Endothelial cell of umbilical vein (primary cell): ENCODE results near the gene ASCL4. TPM values are rescaled to one million over a fixed set of nuclear protein-coding genes. Genes with fewer than 3 reads are reported as not detected.

Experiments used
- BruUV-seq: library from RNA; stranded (reverse); fragments of 400-500 nt; replicated peaks from 2 replicates; lab custom pipeline; 2021; lab: Mats Ljungman, UMichigan
- CTCF ChIA-PET: fragments of 300-600, 350-600 bp; sonication (Branson Sonifier 250); formaldehyde crosslinking; loops from one replicate; lab custom pipeline; 2021; ENCODE audit warnings: antibody characterized with exemption, inconsistent platforms; lab: Charles Lee
- POLR2A ChIA-PET: fragments of 300-600, 350-600 bp; sonication (Branson Sonifier 250); formaldehyde crosslinking; loops from one replicate; lab custom pipeline; 2021; ENCODE audit warnings: antibody characterized with exemption, inconsistent platforms; lab: Charles Lee
- DNase-seq: peaks from one replicate; pipeline ENCODE4 v3.0.0-alpha.2; 2011; ENCODE audit warnings: low read depth, low spot score
- FAIRE-seq: peaks from 2 replicates; lab custom pipeline; 2011; peaks lifted over from hg19 to GRCh38; lab: Jason Lieb, UNC
- H2AFZ ChIP-seq: 2 replicates; pipeline ENCODE4 v1.6.0; 2012; ENCODE audit warnings: low read depth, low read length, control low read depth, inconsistent platforms
- H3K27ac ChIP-seq: 2 replicates; pipeline ENCODE4 v1.5.1; 2011; ENCODE audit warnings: low read depth, mild to moderate bottlenecking, control low read depth, low read length, moderate library complexity; ENCODE audit not compliant: insufficient read depth
- H3K27me3 ChIP-seq, 2 experiments: 2 replicates each; pipeline versions ENCODE4 v1.6.0 to v1.6.1; 2011; ENCODE audit warnings: low read length in 2 of 2, mixed read lengths in 1 of 2; ENCODE audit not compliant: control insufficient read depth in 2 of 2, insufficient read depth in 2 of 2
- H3K36me3 ChIP-seq, 2 experiments: 2 replicates in 1 of 2; 3 replicates in 1 of 2; pipeline ENCODE4 v1.5.1; 2011; ENCODE audit warnings: low read length in 2 of 2, mild to moderate bottlenecking in 1 of 2, moderate library complexity in 1 of 2; ENCODE audit not compliant: control insufficient read depth in 2 of 2, insufficient read depth in 2 of 2; ENCODE audit errors: extremely low read depth in 1 of 2
- H3K4me1 ChIP-seq: 3 replicates; pipeline ENCODE4 v1.5.1; 2011; ENCODE audit warnings: mild to moderate bottlenecking, low read length; ENCODE audit not compliant: control insufficient read depth, insufficient read depth; ENCODE audit errors: extremely low read depth
- H3K4me2 ChIP-seq: 2 replicates; pipeline ENCODE4 v1.6.1; 2011; ENCODE audit warnings: low read length, control low read depth, mixed read lengths; ENCODE audit not compliant: insufficient read depth
- H3K4me3 ChIP-seq, 3 experiments: fragments of 200-600 bp in 1 of 3; sonication (generic), shearing (Covaris generic) in 1 of 3; replicated peaks in 1 of 3; 2 replicates each; pipeline ENCODE4 v1.5.1; 2011 to 2016; ENCODE audit warnings: control low read depth in 3 of 3, low read length in 3 of 3, mild to moderate bottlenecking in 2 of 3, inconsistent platforms in 1 of 3, low read depth in 1 of 3, moderate library complexity in 1 of 3; ENCODE audit not compliant: insufficient read depth in 1 of 3
- H3K79me2 ChIP-seq: 2 replicates; pipeline ENCODE4 v1.6.0; 2012; ENCODE audit warnings: low read length, inconsistent platforms; ENCODE audit not compliant: control insufficient read depth, insufficient read depth
- H3K9ac ChIP-seq: replicated peaks from 2 replicates; pipeline ENCODE3; 2011; ENCODE audit warnings: low read length, control low read depth; ENCODE audit not compliant: insufficient read depth; ENCODE audit errors: extremely low read depth
- H3K9me1 ChIP-seq: replicated peaks from 3 replicates; pipeline ENCODE4 v1.6.0; 2011; ENCODE audit warnings: mild to moderate bottlenecking, low read length; ENCODE audit not compliant: control insufficient read depth, insufficient read depth; ENCODE audit errors: extremely low read depth
- H3K9me3 ChIP-seq: replicated peaks from 2 replicates; pipeline ENCODE4 v1.5.1; 2012; ENCODE audit warnings: low read length, inconsistent platforms; ENCODE audit not compliant: control insufficient read depth, insufficient read depth
- H4K20me1 ChIP-seq: replicated peaks from 2 replicates; pipeline ENCODE3; 2011; ENCODE audit warnings: mild to moderate bottlenecking, low read length; ENCODE audit not compliant: control insufficient read depth, insufficient read depth; ENCODE audit errors: extremely low read depth
- EZH2 ChIP-seq: IDR thresholded peaks from 2 replicates; pipeline ENCODE4 v1.6.1; 2012; ENCODE audit warnings: borderline replicate concordance, low read depth, mild to moderate bottlenecking, moderate library complexity, low read length, inconsistent platforms; ENCODE audit not compliant: severe bottlenecking
- FOS ChIP-seq: IDR thresholded peaks from 2 replicates; pipeline ENCODE4 v1.6.1; 2011; ENCODE audit warnings: mild to moderate bottlenecking, low read length, moderate library complexity, borderline replicate concordance; ENCODE audit not compliant: insufficient read depth
- GATA2 ChIP-seq: IDR thresholded peaks from 2 replicates; pipeline ENCODE4 v1.7.0; 2011; ENCODE audit warnings: low read depth, mild to moderate bottlenecking, moderate library complexity, mixed read lengths, low read length; ENCODE audit not compliant: insufficient read length, insufficient read depth
- JUN ChIP-seq: IDR thresholded peaks from 2 replicates; pipeline ENCODE4 v1.6.1; 2011; ENCODE audit warnings: borderline replicate concordance, low read depth; ENCODE audit not compliant: insufficient read length, insufficient read depth
- MYC ChIP-seq: IDR thresholded peaks from one replicate; pipeline ENCODE4 v1.6.1; 2011; ENCODE audit warnings: mild to moderate bottlenecking, low read depth, low read length
- POLR2A ChIP-seq: IDR thresholded peaks from 2 replicates; pipeline ENCODE4 v1.6.1; 2012; ENCODE audit warnings: low read depth, mild to moderate bottlenecking, control low read depth, low read length
- POLR2AphosphoS5 ChIP-seq: IDR thresholded peaks from 2 replicates; pipeline ENCODE4 v1.6.1; 2012; ENCODE audit warnings: low read depth, mild to moderate bottlenecking, control low read depth, low read length, moderate library complexity; ENCODE audit not compliant: insufficient read depth
- dilution Hi-C: fragments of 300-500 bp; cut with MboI; formaldehyde crosslinking; loops from one replicate; pipeline ENCODE4 v1.15.0; 2019; ENCODE audit warnings: low sequenced_read_pairs; ENCODE audit not compliant: extremely low pct_ligation_motif_present
- intact Hi-C: fragments of 100-400 bp; cut with micrococcal nuclease; formaldehyde crosslinking; loops from one replicate; pipeline ENCODE4 v1.10.0; 2022
- polyA plus RNA-seq, 4 experiments: library from polyadenylated mRNA; depleted of rRNA in 3 of 4; stranded (reverse) in 3 of 4; unstranded in 1 of 4; fragments of >200 nt; gene quantifications; 2 replicates each; pipeline versions ENCODE4 v1.2.1 to v1.2.3, GENCODE V29; 2011 to 2012; ENCODE audit warnings: missing spikeins in 1 of 4
- total RNA-seq: library from RNA; stranded (reverse); gene quantifications from 2 replicates; pipeline ENCODE4 v1.2.3, GENCODE V29; 2021
- TF ChIP-seq, protein P1 (sequence below): IDR thresholded peaks from 2 replicates; pipeline ENCODE4 v1.6.1; 2011; ENCODE audit not compliant: insufficient read depth, insufficient read length
- TF ChIP-seq, protein P2 (sequence below), 2 donors: IDR thresholded peaks; 1 replicate in 1 of 2; 2 replicates in 1 of 2; pipeline ENCODE4 v1.5.1; 2011; ENCODE audit warnings: low read length in 2 of 2, mild to moderate bottlenecking in 2 of 2, moderate library complexity in 2 of 2, control low read depth in 1 of 2, inconsistent platforms in 1 of 2, low read depth in 1 of 2; ENCODE audit not compliant: insufficient read depth in 1 of 2; ENCODE audit errors: extremely low read depth in 1 of 2

The ASCL4 gene
- total and polyA plus RNA-seq, 2 donors (not counting 3 experiments of a cell fraction or from before 2014, with no cell fraction given): not detected

GRCh38 chr12:107735763-107736162, 38.7 kb upstream of the ASCL4 start:
- no peak overlapping the region for H3K4me2 ChIP-seq
- peaks cover 2% of the 10 kb centered on the region for H3K79me2 ChIP-seq
- peaks cover 27 to 42% of the 10 kb centered on the region in 2 experiments for H3K36me3 ChIP-seq
- no peak overlapping the region for H3K27ac ChIP-seq
- H3K9me3 ChIP-seq: no peaks in the 10 kb centered on the region
- H3K27me3 ChIP-seq: no peaks in the 10 kb centered on the region
- H3K9me1 ChIP-seq: no peaks in the 10 kb centered on the region
- intact Hi-C loops (no loop called here), dilution Hi-C loops (no loop called here)
- H3K4me3 ChIP-seq: no peak overlapping the region
- FAIRE-seq (no peak), DNase-seq (no peak)
- no peaks in the 10 kb centered on the region for H4K20me1 ChIP-seq
- BruUV-seq: no TSS peak
- CTCF ChIA-PET: no interaction called here
- no peak overlapping the region for H2AFZ ChIP-seq
- TF ChIP-seq EZH2 (no peak), POLR2AphosphoS5 (no peak), MYC (no peak), GATA2 (no peak), JUN (no peak), POLR2A (no peak), FOS (no peak)
- TF ChIP-seq, protein P1, sequence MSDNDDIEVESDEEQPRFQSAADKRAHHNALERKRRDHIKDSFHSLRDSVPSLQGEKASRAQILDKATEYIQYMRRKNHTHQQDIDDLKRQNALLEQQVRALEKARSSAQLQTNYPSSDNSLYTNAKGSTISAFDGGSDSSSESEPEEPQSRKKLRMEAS: no peak
- TF ChIP-seq, protein P2, sequence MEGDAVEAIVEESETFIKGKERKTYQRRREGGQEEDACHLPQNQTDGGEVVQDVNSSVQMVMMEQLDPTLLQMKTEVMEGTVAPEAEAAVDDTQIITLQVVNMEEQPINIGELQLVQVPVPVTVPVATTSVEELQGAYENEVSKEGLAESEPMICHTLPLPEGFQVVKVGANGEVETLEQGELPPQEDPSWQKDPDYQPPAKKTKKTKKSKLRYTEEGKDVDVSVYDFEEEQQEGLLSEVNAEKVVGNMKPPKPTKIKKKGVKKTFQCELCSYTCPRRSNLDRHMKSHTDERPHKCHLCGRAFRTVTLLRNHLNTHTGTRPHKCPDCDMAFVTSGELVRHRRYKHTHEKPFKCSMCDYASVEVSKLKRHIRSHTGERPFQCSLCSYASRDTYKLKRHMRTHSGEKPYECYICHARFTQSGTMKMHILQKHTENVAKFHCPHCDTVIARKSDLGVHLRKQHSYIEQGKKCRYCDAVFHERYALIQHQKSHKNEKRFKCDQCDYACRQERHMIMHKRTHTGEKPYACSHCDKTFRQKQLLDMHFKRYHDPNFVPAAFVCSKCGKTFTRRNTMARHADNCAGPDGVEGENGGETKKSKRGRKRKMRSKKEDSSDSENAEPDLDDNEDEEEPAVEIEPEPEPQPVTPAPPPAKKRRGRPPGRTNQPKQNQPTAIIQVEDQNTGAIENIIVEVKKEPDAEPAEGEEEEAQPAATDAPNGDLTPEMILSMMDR (IDR thresholded peaks at IDR 0.05; ENCODE audit: extremely low read depth in 1 of 2, insufficient read depth in 1 of 2, low read depth in 1 of 2, low read length in 2 of 2): no peak
- peaks cover 9% of the 10 kb centered on the region for H3K4me1 ChIP-seq
- POLR2A ChIA-PET: no interaction called here
- no peak overlapping the region for H3K9ac ChIP-seq
